ENCODE results near the gene ASCL2. TPM values are rescaled to one million over a fixed set of nuclear protein-coding genes. Genes with fewer than 3 reads are reported as not detected.

The ASCL2 gene
- total and polyA plus RNA-seq, 2 donors (not counting 3 experiments of a cell fraction or from before 2014, with no cell fraction given) = not detected

GRCh38 chr11:2315395-2316168 is 45.2 kb upstream of the ASCL2 start:
- H2AFZ ChIP-seq (ENCODE audit: low read depth, low read length) = no peak overlapping the region
- H3K27ac ChIP-seq (ENCODE audit: insufficient read depth, low read depth, low read length) = no peak overlapping the region
- H3K4me2 ChIP-seq (ENCODE audit: insufficient read depth, low read length) = no peak overlapping the region
- H3K79me2 ChIP-seq (ENCODE audit: control insufficient read depth, insufficient read depth, low read length) = no peaks in the 10 kb centered on the region
- H3K27me3 ChIP-seq (ENCODE audit: control insufficient read depth in 2 of 2, insufficient read depth in 2 of 2, low read length in 2 of 2) = no peaks in the 10 kb centered on the region
- DNase-seq (ENCODE audit: low read depth, low spot score) = no peak
- no peaks in the 10 kb centered on the region for H3K36me3 ChIP-seq (ENCODE audit: control insufficient read depth in 2 of 2, extremely low read depth in 1 of 2, insufficient read depth in 2 of 2, low read length in 2 of 2)
- no peaks in the 10 kb centered on the region for H3K9me3 ChIP-seq (replicated peaks; ENCODE audit: control insufficient read depth, insufficient read depth, low read length)
- ChIA-PET POLR2A (no interaction called here), CTCF (interaction anchor here (1.1 kb wide), 1 partner anchor 9 kb away, joined by 5 read pairs; no protein-coding TSS in a partner anchor)
- BruUV-seq (replicated peaks) = no TSS peak
- no peak overlapping the region for H3K4me3 ChIP-seq (replicated peaks in 1 of 3; ENCODE audit: insufficient read depth in 1 of 3, low read depth in 1 of 3, low read length in 3 of 3)
- no peak overlapping the region for H3K9ac ChIP-seq (replicated peaks; ENCODE audit: extremely low read depth, insufficient read depth, low read length)
- H3K9me1 ChIP-seq (replicated peaks; ENCODE audit: control insufficient read depth, extremely low read depth, insufficient read depth, low read length) = no peaks in the 10 kb centered on the region
- intact Hi-C loops (cut with micrococcal nuclease) = no loop called here
- no peak for FAIRE-seq
- dilution Hi-C loops (cut with MboI; ENCODE audit: extremely low pct_ligation_motif_present, low sequenced_read_pairs) = no loop called here
- TF ChIP-seq POLR2A (IDR thresholded peaks at IDR 0.05; ENCODE audit: low read depth, low read length) (no peak), MAX (IDR thresholded peaks at IDR 0.05; ENCODE audit: insufficient read depth, insufficient read length) (no peak)
- no peaks in the 10 kb centered on the region for H3K4me1 ChIP-seq (ENCODE audit: control insufficient read depth, extremely low read depth, insufficient read depth, low read length)
- no peaks in the 10 kb centered on the region for H4K20me1 ChIP-seq (replicated peaks; ENCODE audit: control insufficient read depth, extremely low read depth, insufficient read depth, low read length)

- no peaks in the 10 kb centered on the region for H3K4me1 ChIP-seq (ENCODE audit: control insufficient read depth, extremely low read depth, insufficient read depth, low read length)
- ChIA-PET POLR2A (interaction anchor here (1.1 kb wide), 1 partner anchor 65 kb away, joined by 7 read pairs; no protein-coding TSS in a partner anchor), CTCF (interaction anchor here (1.1 kb wide), 1 partner anchor 10 kb away, joined by 4 read pairs; no protein-coding TSS in a partner anchor)
- dilution Hi-C loops (cut with MboI; ENCODE audit: extremely low pct_ligation_motif_present, low sequenced_read_pairs) = no loop called here
- TF ChIP-seq CTCF (IDR thresholded peaks at IDR 0.05; ENCODE audit: extremely low read depth in 1 of 2, insufficient read depth in 1 of 2, low read depth in 1 of 2, low read length in 2 of 2) (no peak), FOS (IDR thresholded peaks at IDR 0.05; ENCODE audit: borderline replicate concordance, insufficient read depth, low read length) (no peak), POLR2A (IDR thresholded peaks at IDR 0.05; ENCODE audit: low read depth, low read length) (no peak), MYC (IDR thresholded peaks at IDR 0.05; ENCODE audit: low read depth, low read length) (no peak), JUN (IDR thresholded peaks at IDR 0.05; ENCODE audit: borderline replicate concordance, insufficient read depth, insufficient read length, low read depth) (no peak), POLR2AphosphoS5 (IDR thresholded peaks at IDR 0.05; ENCODE audit: insufficient read depth, low read depth, low read length) (no peak), MAX (IDR thresholded peaks at IDR 0.05; ENCODE audit: insufficient read depth, insufficient read length) (no peak), GATA2 (IDR thresholded peaks at IDR 0.05; ENCODE audit: insufficient read depth, insufficient read length, low read depth, low read length) (no peak), EZH2 (IDR thresholded peaks at IDR 0.05; ENCODE audit: borderline replicate concordance, low read depth, low read length, severe bottlenecking) (no peak)
- peak; percentile 24 for DNase-seq (ENCODE audit: low read depth, low spot score)
- H3K4me3 ChIP-seq (replicated peaks in 1 of 3; ENCODE audit: insufficient read depth in 1 of 3, low read depth in 1 of 3, low read length in 3 of 3) = no peak overlapping the region
- no peak overlapping the region for H3K9ac ChIP-seq (replicated peaks; ENCODE audit: extremely low read depth, insufficient read depth, low read length)
- no peaks in the 10 kb centered on the region for H3K27me3 ChIP-seq (ENCODE audit: control insufficient read depth in 2 of 2, insufficient read depth in 2 of 2, low read length in 2 of 2)
- no peak overlapping the region for H3K4me2 ChIP-seq (ENCODE audit: insufficient read depth, low read length)
- H3K79me2 ChIP-seq (ENCODE audit: control insufficient read depth, insufficient read depth, low read length) = no peaks in the 10 kb centered on the region
- no peak overlapping the region for H3K27ac ChIP-seq (ENCODE audit: insufficient read depth, low read depth, low read length)
- H3K9me3 ChIP-seq (replicated peaks; ENCODE audit: control insufficient read depth, insufficient read depth, low read length) = no peaks in the 10 kb centered on the region
- no peaks in the 10 kb centered on the region for H4K20me1 ChIP-seq (replicated peaks; ENCODE audit: control insufficient read depth, extremely low read depth, insufficient read depth, low read length)
- peak overlapping the region; percentile 46 for H2AFZ ChIP-seq (ENCODE audit: low read depth, low read length)
- no peak for FAIRE-seq
- intact Hi-C loops (cut with micrococcal nuclease) = no loop called here
- no peaks in the 10 kb centered on the region for H3K36me3 ChIP-seq (ENCODE audit: control insufficient read depth in 2 of 2, extremely low read depth in 1 of 2, insufficient read depth in 2 of 2, low read length in 2 of 2)
- BruUV-seq (replicated peaks) = no TSS peak
- H3K9me1 ChIP-seq (replicated peaks; ENCODE audit: control insufficient read depth, extremely low read depth, insufficient read depth, low read length) = no peaks in the 10 kb centered on the region
These were observed 44.4 kb upstream of the ASCL2 start for GRCh38 chr11:2314525-2315394.

Measured in endothelial cell of umbilical vein (primary cell).